DLD1 (cell line): ENCODE results near the gene ZNF410.
"Not testable (repeated sequence)": the region's sequence is repeated elsewhere in the genome, so short reads cannot be mapped to it uniquely, and the experiment has no call there.

Source experiments
- in situ Hi-C: cut with HindIII; loops from 2 replicates; pipeline ENCODE4 v1.10.0; 2017; ENCODE audit warnings: low sequenced_read_pairs

Gene ZNF410

GRCh38 chr14:73886449-73887317 is at the start of gene ZNF410:
Gene ZNF410 (plus strand): TSS chr14:73886859. CDS start chr14:73892176, 5,317 bp downstream.
- in situ Hi-C loops: no loop called here

GRCh38 chr14:73838293-73839034 is 48.2 kb upstream of the ZNF410 start:
- in situ Hi-C loops: not testable (repeated sequence)

GRCh38 chr14:73842201-73842600 is 44.5 kb upstream of the ZNF410 start:
- in situ Hi-C loops: no loop called here

- in situ Hi-C loops: no loop called here
Measured at GRCh38 chr14:73842851-73843250, 43.8 kb upstream of the ZNF410 start.

GRCh38 chr14:73843296-73843695 is 43.4 kb upstream of the ZNF410 start:
- in situ Hi-C loops: no loop called here

GRCh38 chr14:73846947-73847346 is 39.7 kb upstream of the ZNF410 start:
- in situ Hi-C loops: no loop called here

- in situ Hi-C loops: no loop called here
Measured at GRCh38 chr14:73851000-73851399, 35.7 kb upstream of the ZNF410 start.

- in situ Hi-C loops: no loop called here
Measured at GRCh38 chr14:73851567-73852382, 34.9 kb upstream of the ZNF410 start, which contains the start of gene PTGR2. Gene PTGR2 (plus strand): TSS chr14:73851831. CDS start chr14:73858863, 7,032 bp downstream.

- in situ Hi-C loops: no loop called here
Measured at GRCh38 chr14:73859145-73859544, 27.5 kb upstream of the ZNF410 start.

- in situ Hi-C loops: no loop called here
Measured at GRCh38 chr14:73861073-73861472, 25.6 kb upstream of the ZNF410 start.

- in situ Hi-C loops: no loop called here
Measured at GRCh38 chr14:73862480-73862879, 24.2 kb upstream of the ZNF410 start.

- in situ Hi-C loops: no loop called here
Measured at GRCh38 chr14:73863209-73863608, 23.4 kb upstream of the ZNF410 start.

- in situ Hi-C loops: no loop called here
Measured at GRCh38 chr14:73865534-73866113, 21.0 kb upstream of the ZNF410 start.

GRCh38 chr14:73869754-73870153 is 16.9 kb upstream of the ZNF410 start:
- in situ Hi-C loops: not testable (repeated sequence)

- in situ Hi-C loops: no loop called here
Measured at GRCh38 chr14:73870525-73871235, 16.0 kb upstream of the ZNF410 start.

- in situ Hi-C loops: no loop called here
Measured at GRCh38 chr14:73873660-73874059, 13.0 kb upstream of the ZNF410 start.

GRCh38 chr14:73877790-73878189 is 8.9 kb upstream of the ZNF410 start:
- in situ Hi-C loops: no loop called here

- in situ Hi-C loops: no loop called here
Measured at GRCh38 chr14:73878436-73878835, 8.2 kb upstream of the ZNF410 start.

- in situ Hi-C loops: no loop called here
Measured at GRCh38 chr14:73879027-73879426, 7.6 kb upstream of the ZNF410 start.
